T-helper 1 cell (primary cell): ENCODE results near the gene UPK3BL2.
"Not testable (repeated sequence)": the region's sequence is repeated elsewhere in the genome, so short reads cannot be mapped to it uniquely, and the experiment has no call there.

Experiments used
- DNase-seq, 5 donors: peaks; one replicate each; pipeline ENCODE4 v3.0.0-alpha.2; 2012 to 2020

Gene UPK3BL2

DNA sequence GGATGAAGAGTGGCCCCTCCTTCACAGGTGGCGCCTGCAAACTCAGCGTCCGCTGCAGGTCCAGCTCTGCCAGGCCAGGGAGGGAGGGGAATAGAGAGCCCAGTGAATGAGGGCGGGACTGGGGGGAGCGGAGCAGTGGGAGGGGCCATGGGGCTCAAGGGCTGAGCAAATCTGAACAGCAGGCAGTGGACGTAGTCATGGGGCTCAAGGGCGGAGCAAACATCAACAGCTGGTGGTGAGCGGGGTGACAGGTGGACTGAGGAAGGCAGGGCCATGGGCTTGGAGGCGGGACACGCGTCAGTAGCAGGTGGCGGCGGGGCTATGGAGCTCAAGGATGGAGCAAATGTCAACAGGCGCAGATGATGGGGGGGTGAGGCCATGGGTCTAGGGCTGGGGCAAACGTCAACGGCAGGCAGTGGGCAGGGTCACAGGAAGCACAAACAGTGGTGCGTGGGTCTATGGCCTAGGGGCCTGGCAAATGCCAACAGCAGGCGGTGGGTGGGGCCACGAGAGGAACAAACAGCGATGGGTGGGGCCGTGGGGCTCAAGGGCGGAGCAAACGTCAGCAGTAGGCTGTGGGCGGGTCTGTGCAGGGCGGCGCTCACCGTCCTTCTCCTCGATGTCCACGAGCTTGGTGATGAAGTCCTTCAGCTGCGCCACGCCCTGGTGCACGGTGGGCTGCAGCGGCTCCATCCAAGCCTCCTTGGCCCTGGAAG lies 50.1 kb downstream of the UPK3BL2 start:
- not testable (repeated sequence) for DNase-seq

DNA sequence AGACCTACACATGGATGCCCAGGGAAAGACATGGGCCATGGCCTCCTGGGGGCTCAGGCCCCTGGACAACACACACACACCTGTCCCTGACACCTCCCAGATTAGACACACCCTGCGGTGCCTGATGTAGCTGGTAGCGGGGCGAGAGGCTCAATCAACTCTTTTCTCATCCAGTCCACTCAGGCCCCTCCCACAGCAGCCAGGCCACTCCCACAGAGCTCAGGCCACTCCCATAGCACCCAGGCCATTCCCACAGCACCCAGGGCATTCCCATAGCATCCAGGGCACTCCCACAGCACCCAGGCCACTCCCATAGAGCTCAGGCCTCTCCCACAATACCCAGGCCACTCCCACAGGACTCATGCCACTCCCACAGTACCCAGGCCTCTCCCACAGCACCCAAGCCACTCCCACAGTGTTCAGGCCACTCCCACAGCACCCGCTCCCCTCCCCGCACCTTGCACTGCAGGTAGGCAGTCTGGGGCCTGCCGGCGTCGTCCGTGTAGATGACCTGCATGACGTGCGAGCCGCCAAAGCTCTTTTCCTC lies 52.9 kb downstream of the UPK3BL2 start:
- DNase-seq: peak in 4 of 5 donors; percentile 24 to 36 (median 31)
